Adrenal gland (tissue), 5 donors: ENCODE results near the gene EGLN3.

Source experiments
- POLR2A ChIP-seq, 2 donors: fragments of 450-650 bp; IDR thresholded peaks; one replicate each; pipeline ENCODE4 v1.6.1; 2017; ENCODE audit warnings: antibody characterized with exemption in 2 of 2, mild to moderate bottlenecking in 2 of 2, moderate library complexity in 1 of 2
- TF ChIP-seq, protein P1 (sequence below), 6 experiments: fragments of 450-650 bp in 4 of 6; fragments of 200-600 bp in 2 of 6; sonication (generic) in 1 of 6; IDR thresholded peaks; 1 replicate in 5 of 6; 2 replicates in 1 of 6; pipeline versions ENCODE4 v1.5.1 to v1.8.0; 2016 to 2021; ENCODE audit warnings: antibody characterized with exemption in 6 of 6, mild to moderate bottlenecking in 2 of 6, moderate library complexity in 1 of 6
- donor health status: DM: no; HTN: no; CAD: no.

GRCh38 chr14:33879684-33880286 is 71.1 kb downstream of the EGLN3 start:
- TF ChIP-seq, protein P1, sequence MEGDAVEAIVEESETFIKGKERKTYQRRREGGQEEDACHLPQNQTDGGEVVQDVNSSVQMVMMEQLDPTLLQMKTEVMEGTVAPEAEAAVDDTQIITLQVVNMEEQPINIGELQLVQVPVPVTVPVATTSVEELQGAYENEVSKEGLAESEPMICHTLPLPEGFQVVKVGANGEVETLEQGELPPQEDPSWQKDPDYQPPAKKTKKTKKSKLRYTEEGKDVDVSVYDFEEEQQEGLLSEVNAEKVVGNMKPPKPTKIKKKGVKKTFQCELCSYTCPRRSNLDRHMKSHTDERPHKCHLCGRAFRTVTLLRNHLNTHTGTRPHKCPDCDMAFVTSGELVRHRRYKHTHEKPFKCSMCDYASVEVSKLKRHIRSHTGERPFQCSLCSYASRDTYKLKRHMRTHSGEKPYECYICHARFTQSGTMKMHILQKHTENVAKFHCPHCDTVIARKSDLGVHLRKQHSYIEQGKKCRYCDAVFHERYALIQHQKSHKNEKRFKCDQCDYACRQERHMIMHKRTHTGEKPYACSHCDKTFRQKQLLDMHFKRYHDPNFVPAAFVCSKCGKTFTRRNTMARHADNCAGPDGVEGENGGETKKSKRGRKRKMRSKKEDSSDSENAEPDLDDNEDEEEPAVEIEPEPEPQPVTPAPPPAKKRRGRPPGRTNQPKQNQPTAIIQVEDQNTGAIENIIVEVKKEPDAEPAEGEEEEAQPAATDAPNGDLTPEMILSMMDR (IDR thresholded peaks at IDR 0.05): no peak
- TF ChIP-seq POLR2A (IDR thresholded peaks at IDR 0.05): no peak
